Omental fat pad (tissue), 4 donors: Measurements from ENCODE around the gene IFITM2. TPM values are rescaled to one million over a fixed set of nuclear protein-coding genes. Genes with fewer than 3 reads are reported as not detected.

Experiments
- ATAC-seq: fragments of 150-250 bp; one replicate; pipeline ENCODE4 v1.9.1; 2016; ENCODE audit warnings: mild to moderate bottlenecking, moderate library complexity; ENCODE audit not compliant: low FRiP score
- DNase-seq: peaks from one replicate; pipeline ENCODE4 v3.0.0-alpha.2; 2019; ENCODE audit warnings: low spot score
- total RNA-seq, 4 donors: library from RNA; depleted of rRNA; stranded (reverse); fragments of >200 nt; gene quantifications; one replicate each; pipeline ENCODE4 v1.1.0, GENCODE V29; 2016
- TF ChIP-seq, protein P1 (sequence below), 3 donors: fragments of 450-650 bp; IDR thresholded peaks; one replicate each; pipeline ENCODE4 v1.5.1; 2016 to 2017; ENCODE audit warnings: antibody characterized with exemption in 3 of 3, mild to moderate bottlenecking in 3 of 3, moderate library complexity in 2 of 3

IFITM2 gene
- total RNA-seq, 4 donors from 2014 or later = 266 to 442 (median 382) TPM

DNA sequence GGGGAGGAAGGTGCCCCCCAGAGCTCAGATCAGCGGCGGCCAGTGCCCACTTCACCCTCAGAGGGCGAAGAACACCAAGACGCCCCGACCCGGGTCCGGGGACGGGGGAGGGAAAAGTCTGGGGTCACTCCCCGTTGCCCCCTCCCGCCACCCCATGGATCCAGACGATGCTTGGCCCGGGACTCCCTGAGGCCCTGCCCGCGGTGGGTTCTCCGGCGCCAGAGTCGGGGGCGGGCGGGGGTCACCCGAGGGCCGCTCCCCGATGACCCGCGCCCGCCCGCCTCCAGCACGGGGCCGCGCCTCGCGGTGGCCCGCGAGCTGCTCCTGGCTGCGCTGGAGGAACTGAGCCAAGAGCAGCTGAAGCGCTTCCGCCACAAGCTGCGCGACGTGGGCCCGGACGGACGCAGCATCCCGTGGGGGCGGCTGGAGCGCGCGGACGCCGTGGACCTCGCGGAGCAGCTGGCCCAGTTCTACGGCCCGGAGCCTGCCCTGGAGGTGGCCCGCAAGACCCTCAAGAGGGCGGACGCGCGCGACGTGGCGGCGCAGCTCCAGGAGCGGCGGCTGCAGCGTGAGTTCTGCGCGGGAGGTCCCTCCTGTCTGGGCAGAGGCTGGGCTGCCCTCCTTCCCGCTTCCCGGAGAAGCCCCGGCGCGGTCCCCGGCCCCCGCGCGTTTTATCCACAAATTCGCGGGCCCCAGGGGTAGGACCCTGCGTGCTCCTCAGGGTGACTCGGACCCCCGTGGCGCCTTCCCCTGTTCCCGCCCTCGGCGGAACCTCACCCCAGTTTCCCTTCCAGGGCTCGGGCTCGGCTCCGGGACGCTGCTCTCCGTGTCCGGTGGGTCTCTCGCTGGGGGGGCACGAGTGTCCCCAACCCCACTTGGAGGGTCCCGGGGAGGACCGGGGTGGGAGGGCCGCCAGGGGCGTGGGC lies 28.3 kb upstream of the IFITM2 start:
- DNase-seq (no peak), ATAC-seq (no peak)
- TF ChIP-seq, protein P1, sequence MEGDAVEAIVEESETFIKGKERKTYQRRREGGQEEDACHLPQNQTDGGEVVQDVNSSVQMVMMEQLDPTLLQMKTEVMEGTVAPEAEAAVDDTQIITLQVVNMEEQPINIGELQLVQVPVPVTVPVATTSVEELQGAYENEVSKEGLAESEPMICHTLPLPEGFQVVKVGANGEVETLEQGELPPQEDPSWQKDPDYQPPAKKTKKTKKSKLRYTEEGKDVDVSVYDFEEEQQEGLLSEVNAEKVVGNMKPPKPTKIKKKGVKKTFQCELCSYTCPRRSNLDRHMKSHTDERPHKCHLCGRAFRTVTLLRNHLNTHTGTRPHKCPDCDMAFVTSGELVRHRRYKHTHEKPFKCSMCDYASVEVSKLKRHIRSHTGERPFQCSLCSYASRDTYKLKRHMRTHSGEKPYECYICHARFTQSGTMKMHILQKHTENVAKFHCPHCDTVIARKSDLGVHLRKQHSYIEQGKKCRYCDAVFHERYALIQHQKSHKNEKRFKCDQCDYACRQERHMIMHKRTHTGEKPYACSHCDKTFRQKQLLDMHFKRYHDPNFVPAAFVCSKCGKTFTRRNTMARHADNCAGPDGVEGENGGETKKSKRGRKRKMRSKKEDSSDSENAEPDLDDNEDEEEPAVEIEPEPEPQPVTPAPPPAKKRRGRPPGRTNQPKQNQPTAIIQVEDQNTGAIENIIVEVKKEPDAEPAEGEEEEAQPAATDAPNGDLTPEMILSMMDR (IDR thresholded peaks at IDR 0.05) = no peak

DNA sequence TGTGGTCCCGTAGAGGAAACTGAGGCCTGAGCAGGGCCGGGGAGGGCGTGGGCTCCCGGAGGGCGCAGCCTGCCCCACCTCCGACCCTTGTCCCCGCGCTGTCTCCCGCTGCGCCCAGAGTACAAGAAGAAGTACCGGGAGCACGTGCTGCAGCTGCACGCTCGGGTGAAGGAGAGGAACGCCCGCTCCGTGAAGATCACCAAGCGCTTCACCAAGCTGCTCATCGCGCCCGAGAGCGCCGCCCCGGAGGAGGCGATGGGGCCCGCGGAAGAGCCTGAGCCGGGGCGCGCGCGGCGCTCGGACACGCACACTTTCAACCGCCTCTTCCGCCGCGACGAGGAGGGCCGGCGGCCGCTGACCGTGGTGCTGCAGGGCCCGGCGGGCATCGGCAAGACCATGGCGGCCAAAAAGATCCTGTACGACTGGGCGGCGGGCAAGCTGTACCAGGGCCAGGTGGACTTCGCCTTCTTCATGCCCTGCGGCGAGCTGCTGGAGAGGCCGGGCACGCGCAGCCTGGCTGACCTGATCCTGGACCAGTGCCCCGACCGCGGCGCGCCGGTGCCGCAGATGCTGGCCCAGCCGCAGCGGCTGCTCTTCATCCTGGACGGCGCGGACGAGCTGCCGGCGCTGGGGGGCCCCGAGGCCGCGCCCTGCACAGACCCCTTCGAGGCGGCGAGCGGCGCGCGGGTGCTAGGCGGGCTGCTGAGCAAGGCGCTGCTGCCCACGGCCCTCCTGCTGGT lies 27.5 kb upstream of the IFITM2 start:
- DNase-seq = no peak
- no peak for ATAC-seq
- TF ChIP-seq, protein P1 (IDR thresholded peaks at IDR 0.05) = no peak

DNA sequence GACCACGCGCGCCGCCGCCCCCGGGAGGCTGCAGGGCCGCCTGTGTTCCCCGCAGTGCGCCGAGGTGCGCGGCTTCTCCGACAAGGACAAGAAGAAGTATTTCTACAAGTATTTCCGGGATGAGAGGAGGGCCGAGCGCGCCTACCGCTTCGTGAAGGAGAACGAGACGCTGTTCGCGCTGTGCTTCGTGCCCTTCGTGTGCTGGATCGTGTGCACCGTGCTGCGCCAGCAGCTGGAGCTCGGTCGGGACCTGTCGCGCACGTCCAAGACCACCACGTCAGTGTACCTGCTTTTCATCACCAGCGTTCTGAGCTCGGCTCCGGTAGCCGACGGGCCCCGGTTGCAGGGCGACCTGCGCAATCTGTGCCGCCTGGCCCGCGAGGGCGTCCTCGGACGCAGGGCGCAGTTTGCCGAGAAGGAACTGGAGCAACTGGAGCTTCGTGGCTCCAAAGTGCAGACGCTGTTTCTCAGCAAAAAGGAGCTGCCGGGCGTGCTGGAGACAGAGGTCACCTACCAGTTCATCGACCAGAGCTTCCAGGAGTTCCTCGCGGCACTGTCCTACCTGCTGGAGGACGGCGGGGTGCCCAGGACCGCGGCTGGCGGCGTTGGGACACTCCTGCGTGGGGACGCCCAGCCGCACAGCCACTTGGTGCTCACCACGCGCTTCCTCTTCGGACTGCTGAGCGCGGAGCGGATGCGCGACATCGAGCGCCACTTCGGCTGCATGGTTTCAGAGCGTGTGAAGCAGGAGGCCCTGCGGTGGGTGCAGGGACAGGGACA lies 26.7 kb upstream of the IFITM2 start:
- DNase-seq (no peak), ATAC-seq (no peak)
- TF ChIP-seq, protein P1 (IDR thresholded peaks at IDR 0.05) = no peak

DNA sequence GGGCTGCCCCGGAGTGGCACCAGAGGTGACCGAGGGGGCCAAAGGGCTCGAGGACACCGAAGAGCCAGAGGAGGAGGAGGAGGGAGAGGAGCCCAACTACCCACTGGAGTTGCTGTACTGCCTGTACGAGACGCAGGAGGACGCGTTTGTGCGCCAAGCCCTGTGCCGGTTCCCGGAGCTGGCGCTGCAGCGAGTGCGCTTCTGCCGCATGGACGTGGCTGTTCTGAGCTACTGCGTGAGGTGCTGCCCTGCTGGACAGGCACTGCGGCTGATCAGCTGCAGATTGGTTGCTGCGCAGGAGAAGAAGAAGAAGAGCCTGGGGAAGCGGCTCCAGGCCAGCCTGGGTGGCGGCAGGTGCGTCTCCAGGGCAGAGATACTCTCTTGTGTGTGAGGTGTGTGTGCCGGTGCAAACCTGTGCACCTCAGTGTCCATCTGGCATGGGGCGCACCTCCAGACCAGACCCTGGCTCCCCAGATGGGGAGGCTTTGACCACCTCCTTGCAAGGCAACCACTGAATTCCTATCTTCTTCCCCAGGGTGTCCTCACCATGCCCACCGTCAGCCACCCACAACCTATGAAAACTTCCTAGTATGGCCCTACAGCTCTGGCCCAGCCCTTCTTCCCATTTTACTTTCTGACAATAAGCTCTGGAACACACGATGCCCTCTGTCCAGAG lies 26.0 kb upstream of the IFITM2 start:
- TF ChIP-seq, protein P1 (IDR thresholded peaks at IDR 0.05) = no peak
- ATAC-seq (no peak), DNase-seq (no peak)

DNA sequence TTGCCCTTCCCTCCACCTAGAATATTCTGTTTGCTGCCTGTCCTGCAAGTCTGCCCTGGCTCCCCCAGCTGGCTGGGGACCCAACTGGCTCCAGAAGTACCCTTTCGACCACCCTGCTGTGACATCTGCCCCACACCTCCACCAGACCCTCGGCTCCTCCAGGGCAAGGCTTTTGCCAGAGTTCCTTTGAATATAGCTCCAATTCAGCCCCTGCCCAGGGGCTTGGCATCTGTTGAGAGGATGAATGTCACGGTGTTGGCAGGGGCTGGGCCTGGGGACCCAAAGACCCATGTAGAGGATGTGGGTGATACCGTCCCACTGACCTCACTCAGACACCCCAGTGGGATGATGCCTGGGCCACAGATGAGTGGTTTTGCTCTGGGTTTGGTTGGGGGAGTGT lies 25.4 kb upstream of the IFITM2 start:
- no peak for DNase-seq
- ATAC-seq = no peak
- TF ChIP-seq, protein P1 (IDR thresholded peaks at IDR 0.05) = no peak

DNA sequence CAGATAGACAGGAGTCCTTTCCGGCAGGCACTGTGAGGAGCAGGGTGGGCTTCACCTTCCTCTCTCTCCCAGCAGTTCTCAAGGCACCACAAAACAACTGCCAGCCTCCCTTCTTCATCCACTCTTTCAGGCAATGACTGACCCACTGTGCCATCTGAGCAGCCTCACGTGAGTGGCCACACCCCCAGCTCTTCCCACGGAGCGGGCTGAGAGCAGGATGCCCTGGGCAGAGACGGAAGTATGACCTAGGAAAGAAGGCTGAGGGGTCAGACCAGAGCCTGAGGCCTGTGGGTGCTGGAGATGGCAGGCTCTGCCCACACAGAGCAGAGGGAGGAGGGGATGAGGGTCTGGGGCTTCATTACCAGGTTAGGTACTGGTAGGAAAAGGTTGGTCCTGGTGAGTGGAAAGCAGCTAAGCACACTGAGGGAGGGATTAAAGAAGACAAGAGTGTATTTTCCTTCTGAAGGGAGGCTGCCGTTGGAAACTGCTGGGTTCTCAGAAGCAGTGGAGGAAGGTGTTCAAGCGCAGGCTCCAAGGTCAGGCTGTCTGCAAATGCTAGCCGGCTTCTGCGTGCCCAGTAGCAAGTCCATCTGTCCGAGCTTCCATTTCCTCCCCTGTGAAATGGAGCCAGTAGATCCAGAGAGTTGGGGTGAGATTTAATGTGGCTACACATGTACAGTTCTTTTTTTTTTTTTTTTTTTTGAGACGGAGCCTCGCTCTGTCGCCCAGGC lies 24.8 kb upstream of the IFITM2 start:
- DNase-seq (no peak), ATAC-seq (no peak)
- TF ChIP-seq, protein P1 (IDR thresholded peaks at IDR 0.05) = no peak
